ENCODE results near the gene CHMP2A. TPM values are rescaled to one million over a fixed set of nuclear protein-coding genes. Genes with fewer than 3 reads are reported as not detected.
A peak's percentile ranks its signal among the peaks of the same experiment; 100 is the strongest.

Gene CHMP2A
- total RNA-seq, 1 experiment from 2014 or later = 109 TPM

DNA sequence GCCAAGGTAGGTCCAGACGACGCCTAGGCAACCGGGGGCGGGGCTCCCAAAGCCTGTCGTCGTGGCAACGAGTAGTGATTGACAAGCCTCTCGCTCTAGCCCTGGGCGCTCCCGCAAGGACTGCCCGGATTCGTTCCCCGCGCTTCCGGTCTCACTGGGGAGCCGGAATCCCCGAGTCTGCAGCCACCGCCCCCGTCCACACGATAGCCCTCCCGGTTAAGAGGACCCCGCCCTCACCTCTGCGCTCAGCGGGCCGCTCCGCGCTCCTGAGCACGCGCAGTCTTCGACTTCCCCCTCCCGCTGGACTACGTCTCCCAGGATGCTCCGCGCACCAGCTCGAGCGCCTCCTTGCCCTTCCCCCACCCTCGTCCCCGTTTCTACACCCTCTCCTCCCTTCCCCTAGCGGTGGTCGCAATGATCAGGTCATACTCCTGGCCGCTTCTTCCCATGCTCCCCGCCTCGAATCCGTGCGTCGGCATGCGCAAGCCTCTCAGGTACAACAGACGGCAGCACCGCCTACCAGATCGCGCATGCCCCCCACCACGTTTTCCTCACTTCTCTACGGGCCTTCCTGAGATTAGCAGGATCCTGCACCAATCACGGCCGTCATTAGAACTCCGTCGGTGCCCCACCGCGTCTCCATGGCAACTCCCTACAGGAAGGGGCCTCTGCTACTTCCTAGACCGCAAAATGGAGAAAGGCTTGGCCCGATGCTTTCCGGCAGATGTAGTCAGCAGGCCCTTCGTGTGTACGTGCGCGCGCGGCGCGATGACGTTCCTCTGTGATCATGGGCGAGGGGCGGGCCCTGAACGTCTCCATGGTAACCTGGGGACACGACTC is 18.1 kb upstream of the CHMP2A start, which contains the start of gene MZF1 (continued):
- no peak for TF ChIP-seq ZNF263 (CRISPR knock-in tag; IDR thresholded peaks at IDR 0.05; ENCODE audit: low read depth)
- TF ChIP-seq, protein P1, sequence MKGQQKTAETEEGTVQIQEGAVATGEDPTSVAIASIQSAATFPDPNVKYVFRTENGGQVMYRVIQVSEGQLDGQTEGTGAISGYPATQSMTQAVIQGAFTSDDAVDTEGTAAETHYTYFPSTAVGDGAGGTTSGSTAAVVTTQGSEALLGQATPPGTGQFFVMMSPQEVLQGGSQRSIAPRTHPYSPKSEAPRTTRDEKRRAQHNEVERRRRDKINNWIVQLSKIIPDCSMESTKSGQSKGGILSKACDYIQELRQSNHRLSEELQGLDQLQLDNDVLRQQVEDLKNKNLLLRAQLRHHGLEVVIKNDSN (CRISPR knock-in tag; IDR thresholded peaks at IDR 0.05) = peak; percentile 69; the same call in 1 of the 2 replicates
- TF ChIP-seq, protein P2, sequence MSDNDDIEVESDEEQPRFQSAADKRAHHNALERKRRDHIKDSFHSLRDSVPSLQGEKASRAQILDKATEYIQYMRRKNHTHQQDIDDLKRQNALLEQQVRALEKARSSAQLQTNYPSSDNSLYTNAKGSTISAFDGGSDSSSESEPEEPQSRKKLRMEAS (CRISPR knock-in tag; IDR thresholded peaks at IDR 0.05) = peak; percentile 71
- TF ChIP-seq ZNF416 (CRISPR knock-in tag; IDR thresholded peaks at IDR 0.05) = peak; percentile 50; the same call in 1 of the 2 replicates
- 0 out of 2 replicates have a peak, but pooled peaks have one; percentile 48 for TF ChIP-seq EMX1 (CRISPR knock-in tag; IDR thresholded peaks at IDR 0.05)
- TF ChIP-seq SP1 (CRISPR knock-in tag; conservative IDR thresholded peaks at IDR 0.05) = peak; percentile 79

DNA sequence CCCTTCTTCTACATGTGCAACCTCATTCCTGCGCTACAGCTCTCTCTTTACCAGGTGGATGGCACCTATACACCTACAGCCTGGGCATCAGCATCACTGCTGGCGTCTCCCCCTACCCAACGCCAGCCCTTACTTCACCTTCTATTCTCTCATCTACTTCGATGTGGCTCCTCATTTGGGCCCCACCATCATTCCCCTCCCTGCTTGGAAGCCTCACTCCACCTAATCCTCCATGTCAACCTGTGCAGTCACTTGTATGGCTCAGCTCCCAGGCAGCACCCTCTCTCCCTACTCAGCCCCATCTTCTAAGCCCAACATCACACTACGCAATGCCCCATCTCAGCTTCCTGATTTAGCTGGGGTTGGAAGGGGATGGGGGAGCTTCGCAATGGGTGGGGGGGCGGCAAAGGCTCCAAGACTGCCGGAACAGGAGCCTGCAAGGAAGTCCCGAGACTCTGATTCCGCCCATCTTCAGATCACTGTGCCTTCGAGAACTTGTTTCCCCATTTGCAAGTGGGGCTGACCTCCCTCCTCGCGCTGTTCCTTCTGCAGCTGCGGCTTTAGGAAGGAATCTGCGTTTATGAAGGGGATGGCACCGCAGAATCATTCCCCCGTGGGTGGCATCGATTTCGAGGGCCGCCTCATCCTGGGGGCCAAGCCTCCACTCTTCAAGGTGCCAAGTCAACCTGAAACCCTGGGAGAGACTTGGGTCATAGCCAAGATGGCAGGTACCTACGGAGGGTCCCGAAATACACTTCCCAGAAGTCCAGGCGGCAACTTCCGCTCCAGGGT is 17.3 kb upstream of the CHMP2A start:
- ChIA-PET CTCF (interaction anchor here (1.9 kb wide), 1 partner anchor 9 kb away, joined by 8 read pairs; no protein-coding TSS in a partner anchor), POLR2A (interaction anchor here (0.6 to 1.8 kb wide), 4 partner anchors 9 to 52 kb away, joined by 3 to 6 read pairs (median 4); partner anchors contain the start of gene ZBTB45)
- H3K4me1 Mint-ChIP-seq = peaks cover 17% of the 10 kb centered on the region
- TF ChIP-seq ESRRA (CRISPR knock-in tag; IDR thresholded peaks at IDR 0.05; ENCODE audit: borderline replicate concordance) (no peak), GABPB1 (CRISPR knock-in tag; IDR thresholded peaks at IDR 0.05) (peak; percentile 42; the same call in 1 of the 2 replicates)
- ATAC-seq = no peak
- no peaks in the 10 kb centered on the region for H3K27me3 Mint-ChIP-seq (ENCODE audit: low read depth)
- no peak for DNase-seq (ENCODE audit: low spot score)
- peak overlapping the region; percentile 99 for H3K4me3 Mint-ChIP-seq
- H3K36me3 Mint-ChIP-seq = peaks cover 15% of the 10 kb centered on the region; the same call in 1 of the 2 replicates
- H3K27ac Mint-ChIP-seq = peak overlapping the region; percentile 72
- H3K9me3 Mint-ChIP-seq = no peaks in the 10 kb centered on the region

DNA sequence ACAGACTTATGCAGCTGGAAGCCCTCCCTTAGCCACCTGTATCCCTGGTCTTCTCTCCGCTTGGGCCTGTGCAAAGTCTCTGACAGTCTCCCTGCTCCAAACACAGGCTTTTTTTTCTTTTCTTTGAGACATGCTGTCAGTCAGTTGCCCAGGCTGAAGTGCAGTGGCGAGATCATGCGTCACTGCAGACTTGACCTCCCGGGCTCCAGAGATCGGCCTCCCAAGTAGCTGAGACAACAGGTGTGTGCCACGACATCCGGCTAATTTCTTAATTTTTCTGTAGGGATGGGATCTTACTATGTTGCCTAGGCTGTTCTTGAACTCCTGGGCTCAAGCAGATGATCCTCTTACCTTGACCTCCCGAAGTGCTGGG is 16.7 kb upstream of the CHMP2A start:
- no peak overlapping the region for H3K27ac Mint-ChIP-seq
- ATAC-seq (no peak), DNase-seq (ENCODE audit: low spot score) (peak; percentile 1)
- H3K4me1 Mint-ChIP-seq = peaks cover 17% of the 10 kb centered on the region
- no peaks in the 10 kb centered on the region for H3K27me3 Mint-ChIP-seq (ENCODE audit: low read depth)
- H3K9me3 Mint-ChIP-seq = no peaks in the 10 kb centered on the region
- CTCF ChIA-PET = interaction anchor here (0.6 to 1.9 kb wide), 2 partner anchors 9 to 196 kb away, joined by 3 to 8 read pairs; no protein-coding TSS in a partner anchor
- POLR2A ChIA-PET = interaction anchor here (0.6 to 1.8 kb wide), 2 partner anchors 8 to 12 kb away, joined by 3 to 5 read pairs; no protein-coding TSS in a partner anchor
- H3K4me3 Mint-ChIP-seq = peak overlapping the region; percentile 99; the same call in 1 of the 2 replicates
- peaks cover 15% of the 10 kb centered on the region; the same call in 1 of the 2 replicates for H3K36me3 Mint-ChIP-seq
- TF ChIP-seq ZNF317 (CRISPR knock-in tag; IDR thresholded peaks at IDR 0.05; ENCODE audit: borderline replicate concordance, low read depth) (no peak), SOX15 (CRISPR knock-in tag; IDR thresholded peaks at IDR 0.05) (no peak), ETV6 (CRISPR knock-in tag; IDR thresholded peaks at IDR 0.05) (no peak), JAZF1 (CRISPR knock-in tag; IDR thresholded peaks at IDR 0.05) (no peak)
- TF ChIP-seq, protein P3, sequence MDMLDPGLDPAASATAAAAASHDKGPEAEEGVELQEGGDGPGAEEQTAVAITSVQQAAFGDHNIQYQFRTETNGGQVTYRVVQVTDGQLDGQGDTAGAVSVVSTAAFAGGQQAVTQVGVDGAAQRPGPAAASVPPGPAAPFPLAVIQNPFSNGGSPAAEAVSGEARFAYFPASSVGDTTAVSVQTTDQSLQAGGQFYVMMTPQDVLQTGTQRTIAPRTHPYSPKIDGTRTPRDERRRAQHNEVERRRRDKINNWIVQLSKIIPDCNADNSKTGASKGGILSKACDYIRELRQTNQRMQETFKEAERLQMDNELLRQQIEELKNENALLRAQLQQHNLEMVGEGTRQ (CRISPR knock-in tag; IDR thresholded peaks at IDR 0.05) = no peak
- TF ChIP-seq, protein P4, sequence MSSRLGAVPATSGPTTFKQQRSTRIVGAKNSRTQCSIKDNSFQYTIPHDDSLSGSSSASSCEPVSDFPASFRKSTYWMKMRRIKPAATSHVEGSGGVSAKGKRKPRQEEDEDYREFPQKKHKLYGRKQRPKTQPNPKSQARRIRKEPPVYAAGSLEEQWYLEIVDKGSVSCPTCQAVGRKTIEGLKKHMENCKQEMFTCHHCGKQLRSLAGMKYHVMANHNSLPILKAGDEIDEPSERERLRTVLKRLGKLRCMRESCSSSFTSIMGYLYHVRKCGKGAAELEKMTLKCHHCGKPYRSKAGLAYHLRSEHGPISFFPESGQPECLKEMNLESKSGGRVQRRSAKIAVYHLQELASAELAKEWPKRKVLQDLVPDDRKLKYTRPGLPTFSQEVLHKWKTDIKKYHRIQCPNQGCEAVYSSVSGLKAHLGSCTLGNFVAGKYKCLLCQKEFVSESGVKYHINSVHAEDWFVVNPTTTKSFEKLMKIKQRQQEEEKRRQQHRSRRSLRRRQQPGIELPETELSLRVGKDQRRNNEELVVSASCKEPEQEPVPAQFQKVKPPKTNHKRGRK (CRISPR knock-in tag; IDR thresholded peaks at IDR 0.05; ENCODE audit: borderline replicate concordance) = no peak
